Measurements from ENCODE around the gene HASPIN.

Gene HASPIN

DNA sequence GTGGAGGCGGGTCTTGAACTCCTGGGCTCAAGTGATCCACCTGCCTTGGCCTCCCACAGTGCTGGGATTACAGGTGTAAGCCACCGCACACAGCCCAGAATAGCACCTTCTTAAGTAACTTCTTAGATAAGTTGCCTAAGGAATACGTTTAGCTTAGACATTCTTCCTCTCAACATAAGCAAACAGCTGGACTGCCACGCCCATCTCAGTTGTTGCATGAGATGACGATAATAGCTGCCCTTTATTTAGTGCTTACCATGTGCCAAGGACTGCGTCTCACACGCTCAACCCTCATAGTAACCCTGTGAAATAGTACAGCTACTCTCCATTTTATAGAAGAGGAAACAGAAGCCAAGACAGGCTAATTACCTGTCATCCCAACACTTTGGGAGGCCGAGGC is 11.8 kb downstream of the HASPIN start:
- DNase-seq (ENCODE audit: low read depth in 2 of 2), result no peak

DNA sequence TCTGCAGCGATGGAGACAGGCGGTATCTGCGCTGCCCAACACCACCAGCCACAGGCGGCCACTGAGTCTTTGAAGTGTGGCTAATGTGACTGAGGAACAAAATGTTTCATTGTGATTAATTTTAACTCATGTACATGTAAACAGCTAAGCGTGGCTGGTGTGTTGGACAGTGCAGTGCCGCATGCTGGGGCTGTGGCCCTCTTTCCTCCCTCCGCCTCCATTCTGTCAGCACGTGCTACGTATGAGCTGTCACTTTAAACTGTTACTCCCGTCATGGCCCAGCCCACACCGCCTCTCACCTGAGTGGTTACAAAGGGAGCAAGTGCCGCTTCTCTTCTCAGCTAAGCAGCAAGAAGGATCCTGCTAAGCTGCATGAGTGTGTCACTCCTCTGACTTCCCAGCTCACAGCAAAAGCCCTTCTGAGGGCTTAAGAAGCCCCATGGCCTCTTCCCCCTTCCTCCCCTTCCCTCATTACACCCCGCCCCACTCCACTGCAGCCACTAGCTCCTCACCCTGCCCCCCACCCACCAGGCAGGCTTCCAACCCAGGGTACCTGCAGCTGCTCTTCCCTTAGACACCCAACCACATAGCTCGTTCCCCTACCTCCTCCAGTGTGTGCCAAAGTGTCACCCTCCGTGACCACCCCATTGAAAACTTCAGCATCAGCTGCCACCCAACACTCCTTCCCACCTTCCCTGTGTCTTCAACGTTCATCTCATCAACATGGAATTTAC is 15.0 kb downstream of the HASPIN start:
- DNase-seq (ENCODE audit: low read depth in 2 of 2), result peak in 1 of 2 donors; percentile 42

GRCh38 chr17:3739422-3740124 is 15.9 kb downstream of the HASPIN start:
- no peak for DNase-seq (ENCODE audit: low read depth in 2 of 2)

DNA sequence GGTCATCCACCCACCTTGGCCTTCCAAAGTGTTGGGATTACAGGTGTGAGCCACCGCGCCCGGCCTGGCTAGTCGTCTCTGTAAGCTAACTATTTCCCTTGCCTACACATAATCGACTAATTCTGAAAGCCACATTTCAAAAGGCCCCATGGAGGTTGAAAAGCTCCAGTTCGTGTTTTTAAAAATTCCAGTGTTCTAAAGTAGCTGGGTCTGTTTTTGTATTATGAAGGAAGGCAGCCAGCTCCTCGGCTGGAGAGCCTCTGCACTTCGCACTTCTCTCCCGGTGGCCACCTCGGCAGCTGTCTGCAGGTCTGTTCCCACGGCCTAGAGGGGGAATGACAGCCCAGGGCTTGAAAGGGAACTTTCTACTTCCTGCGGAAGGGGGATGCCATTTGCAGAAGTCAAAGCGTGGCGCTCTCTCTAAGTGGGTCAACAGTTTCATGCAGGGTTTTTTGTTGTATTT is 16.9 kb downstream of the HASPIN start:
- DNase-seq (ENCODE audit: low read depth in 2 of 2), result no peak

DNA sequence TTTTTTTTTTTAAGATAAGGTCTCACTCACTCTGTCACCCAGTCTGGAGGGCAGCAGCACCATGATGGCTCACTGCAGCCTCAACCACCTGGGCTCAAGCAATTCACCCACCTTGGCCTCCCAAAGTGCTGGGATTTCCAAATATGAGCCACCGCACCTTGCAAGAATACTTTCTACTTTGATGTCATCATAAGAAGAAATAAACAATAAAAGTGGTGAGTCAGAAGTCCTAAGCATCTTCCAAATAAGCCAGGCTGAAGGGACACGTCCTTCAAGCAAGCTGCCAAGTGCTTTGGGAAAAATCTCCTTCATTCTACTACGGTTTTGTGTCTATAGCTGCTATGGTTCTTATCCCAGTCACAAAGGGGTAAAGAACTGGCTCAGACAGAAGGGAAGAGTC is 20.3 kb downstream of the HASPIN start:
- no peak for DNase-seq (ENCODE audit: low read depth in 2 of 2)

- DNase-seq (ENCODE audit: low read depth in 2 of 2), result no peak
Observed at GRCh38 chr17:3745071-3745470, 21.4 kb downstream of the HASPIN start.

- DNase-seq (ENCODE audit: low read depth in 2 of 2), result no peak
Observed at GRCh38 chr17:3747805-3748204, 24.1 kb downstream of the HASPIN start.

- no peak for DNase-seq (ENCODE audit: low read depth in 2 of 2)
Observed at GRCh38 chr17:3748576-3748975, 24.9 kb downstream of the HASPIN start.

DNA sequence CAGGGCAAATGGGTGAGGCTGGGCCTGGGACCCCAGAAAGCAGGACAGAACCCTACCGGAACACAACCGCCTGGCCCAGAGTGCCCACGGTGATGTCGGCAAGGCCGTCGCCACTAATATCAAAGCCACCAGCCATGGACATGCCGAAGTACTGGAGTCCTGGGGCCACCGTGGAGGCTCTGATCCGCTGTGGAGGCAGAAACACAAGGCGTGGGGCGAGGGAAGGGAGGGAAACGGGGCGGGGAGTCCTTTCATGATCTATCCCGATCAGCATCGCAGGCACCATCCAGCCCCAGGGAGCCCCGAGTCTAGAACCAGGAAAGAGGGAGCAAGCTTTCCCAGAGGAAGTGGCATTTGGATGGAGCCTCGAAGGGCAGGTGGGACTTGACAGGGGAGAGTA is 26.6 kb downstream of the HASPIN start:
- DNase-seq (ENCODE audit: low read depth in 2 of 2), result no peak

GRCh38 chr17:3750926-3751325 is 27.2 kb downstream of the HASPIN start:
- DNase-seq (ENCODE audit: low read depth in 2 of 2), result no peak

DNA sequence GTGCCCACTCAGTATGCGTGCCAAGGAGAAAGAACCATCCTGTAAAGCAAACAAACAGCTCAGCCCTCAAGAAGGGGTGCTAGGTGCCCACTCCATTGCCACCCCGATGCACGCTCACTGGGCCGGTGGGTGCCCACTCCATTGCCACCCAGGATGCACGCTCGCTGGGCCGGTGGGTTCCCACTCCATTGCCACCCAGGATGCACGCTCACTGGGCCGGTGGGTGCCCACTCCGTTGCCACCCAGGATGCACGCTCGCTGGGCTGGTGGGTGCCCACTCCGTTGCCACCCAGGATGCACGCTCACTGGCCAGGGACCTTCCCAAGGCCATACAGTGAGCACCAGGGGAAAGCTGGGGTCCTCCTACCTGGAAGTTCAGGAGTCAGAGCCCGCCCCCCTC is 28.1 kb downstream of the HASPIN start:
- DNase-seq (ENCODE audit: low read depth in 2 of 2), result no peak

- DNase-seq (ENCODE audit: low read depth in 2 of 2), result no peak
Observed at GRCh38 chr17:3753624-3754023, 29.9 kb downstream of the HASPIN start.

- DNase-seq (ENCODE audit: low read depth in 2 of 2), result no peak
Observed at GRCh38 chr17:3754066-3754457, 30.4 kb downstream of the HASPIN start.

- DNase-seq (ENCODE audit: low read depth in 2 of 2), result peak; percentile 55 to 56
Observed at GRCh38 chr17:3754458-3755334, 31.0 kb downstream of the HASPIN start.

- DNase-seq (ENCODE audit: low read depth in 2 of 2), result no peak
Observed at GRCh38 chr17:3755335-3756030, 31.8 kb downstream of the HASPIN start.

DNA sequence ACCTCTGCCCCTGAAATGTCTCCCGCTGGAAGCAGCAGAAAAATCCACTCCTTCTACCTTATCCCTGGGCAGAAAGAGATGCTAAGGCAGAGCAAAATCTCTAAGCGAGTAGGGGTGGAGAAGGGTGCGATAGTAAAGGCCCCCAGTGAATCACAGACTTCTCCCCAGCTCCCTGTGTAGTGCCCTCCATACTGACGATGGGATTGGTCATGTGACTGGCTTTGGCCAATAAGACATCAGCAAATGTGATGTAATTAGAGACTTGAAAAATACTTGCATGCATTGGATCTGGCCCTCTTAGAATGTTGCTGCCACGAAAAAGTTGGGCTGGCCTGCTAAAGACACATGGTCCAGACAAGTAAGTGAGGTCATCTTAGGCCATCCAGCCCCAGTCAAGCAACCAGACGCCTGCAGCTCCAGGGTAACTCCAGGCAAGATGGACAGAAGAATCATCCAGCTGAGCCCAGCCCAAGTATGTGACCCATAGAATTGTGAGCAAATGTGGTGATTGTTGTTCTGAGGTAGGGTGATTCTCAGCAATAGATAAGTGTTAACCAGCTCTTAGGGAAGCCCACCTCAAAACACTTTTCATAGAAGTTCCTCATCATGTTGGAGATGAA is 36.0 kb downstream of the HASPIN start:
- DNase-seq (ENCODE audit: low read depth in 2 of 2), result no peak

GRCh38 chr17:3761036-3761917 is 37.6 kb downstream of the HASPIN start:
- no peak for DNase-seq (ENCODE audit: low read depth in 2 of 2)

DNA sequence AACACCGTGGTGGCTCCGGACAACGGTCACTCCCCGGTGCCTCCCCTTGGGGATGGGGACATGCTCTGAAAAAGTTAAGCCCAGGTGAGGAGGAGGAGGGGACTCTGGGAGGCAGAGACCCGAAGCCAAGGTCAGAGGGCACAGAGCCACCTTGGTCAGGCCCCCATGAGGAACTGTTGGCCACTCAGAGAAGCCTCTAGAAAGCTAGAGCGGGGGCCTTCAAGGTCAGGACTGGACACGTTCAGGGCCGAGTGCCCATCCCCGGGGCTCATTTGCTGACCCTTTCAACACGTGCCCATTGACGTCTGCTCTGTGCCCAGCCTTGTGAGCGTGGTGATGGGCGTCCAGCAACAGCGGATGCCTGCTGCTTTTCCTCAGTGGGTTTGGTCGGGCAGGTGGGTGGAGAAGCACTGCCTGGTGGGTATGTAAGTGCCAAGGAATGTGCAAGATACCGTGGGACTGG is 38.2 kb downstream of the HASPIN start:
- no peak for DNase-seq (ENCODE audit: low read depth in 2 of 2)

DNA sequence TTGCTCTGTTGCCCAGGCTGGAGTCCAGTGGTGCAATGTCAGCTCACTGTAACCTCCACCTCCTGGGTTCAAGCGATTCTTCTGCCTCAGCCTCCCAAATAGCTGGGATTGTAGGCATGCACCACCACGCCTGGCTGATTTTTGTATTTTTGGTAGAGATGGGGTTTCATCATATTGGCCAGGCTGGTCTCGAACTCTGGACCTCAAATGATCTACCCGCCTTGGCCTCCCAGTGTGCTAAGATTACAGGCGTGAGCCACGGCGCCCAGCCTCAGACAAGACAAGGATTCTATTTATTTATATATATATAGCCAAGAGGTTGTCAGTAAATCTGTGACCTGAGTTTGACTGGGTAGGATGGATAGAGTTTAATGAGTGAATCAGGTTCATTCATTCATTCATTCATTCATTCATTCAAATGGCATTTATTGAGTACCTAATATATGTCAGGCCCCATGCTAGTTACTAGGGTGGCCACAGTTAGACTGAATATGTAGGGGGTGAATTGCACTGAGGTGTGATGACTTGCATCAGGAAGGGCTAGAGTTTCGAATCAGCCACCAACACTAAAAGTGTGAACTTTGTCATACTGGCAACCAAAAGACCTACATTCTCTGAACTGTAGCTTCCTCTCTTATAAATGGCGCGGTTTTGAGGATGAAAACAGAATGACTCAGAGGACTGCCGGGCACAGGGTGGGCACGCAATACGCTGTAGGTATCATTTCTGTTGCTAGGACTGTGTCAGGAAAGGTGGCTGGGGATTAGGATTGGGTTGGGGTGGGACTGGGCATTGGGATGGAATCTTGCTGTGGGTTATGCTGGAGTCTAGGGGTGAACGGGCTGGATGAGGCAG is 39.4 kb downstream of the HASPIN start:
- no peak for DNase-seq (ENCODE audit: low read depth in 2 of 2)

Measured in stimulated activated CD4-positive, alpha-beta T cell treated with anti-CD3 and anti-CD28 coated beads, Interleukin-1b, Interleukin-23, amount 100 ng/mL, for 1 hour (primary cell).